Keratinocyte (primary cell): ENCODE data around the gene ACBD3.

Experiments used
- CTCF ChIP-seq, 3 experiments: IDR thresholded peaks in 1 of 3; conservative IDR thresholded peaks in 1 of 3; optimal IDR thresholded peaks in 1 of 3; 2 replicates in 2 of 3; 3 replicates in 1 of 3; pipeline versions ENCODE3 to v1.5.1; 2011; ENCODE audit warnings: low read length in 3 of 3, mild to moderate bottlenecking in 3 of 3, moderate library complexity in 2 of 3, control low read depth in 1 of 3, inconsistent platforms in 1 of 3; ENCODE audit not compliant: insufficient read depth in 2 of 3; ENCODE audit errors: extremely low read depth in 1 of 3
- EZH2 ChIP-seq: IDR thresholded peaks from one replicate; pipeline ENCODE4 v1.6.1; 2012; ENCODE audit warnings: inconsistent platforms, mild to moderate bottlenecking, low read length, moderate library complexity

- TF ChIP-seq EZH2 = no peak
- no peak for TF ChIP-seq CTCF (optimal IDR thresholded peaks at IDR 0.05 in 1 of 3, IDR thresholded peaks at IDR 0.05 in 1 of 3, conservative IDR thresholded peaks at IDR 0.05 in 1 of 3; ENCODE audit: extremely low read depth in 1 of 3, insufficient read depth in 2 of 3, low read length in 3 of 3)
These were observed 30.7 kb upstream of the ACBD3 start for GRCh38 chr1:226217273-226217672.
